GM06990 (cell line): ENCODE results near the gene USP44.

ENCODE experiments used
- DNase-seq: peaks from one replicate; pipeline ENCODE4 v3.0.0-alpha.2; 2011; ENCODE audit not compliant: insufficient read length; ENCODE audit errors: extremely low read depth
- H3K27me3 ChIP-seq: replicated peaks from 2 replicates; pipeline ENCODE4 v1.6.0; 2011; ENCODE audit warnings: low read length; ENCODE audit not compliant: control insufficient read depth, insufficient read depth
- H3K36me3 ChIP-seq: 2 replicates; pipeline ENCODE4 v1.5.1; 2011; ENCODE audit warnings: low read length; ENCODE audit not compliant: control insufficient read depth, insufficient read depth
- H3K4me3 ChIP-seq: replicated peaks from 2 replicates; pipeline ENCODE4 v1.5.1; 2011; ENCODE audit warnings: low read depth, mild to moderate bottlenecking, control low read depth, low read length
- TF ChIP-seq, protein P1 (sequence below): IDR thresholded peaks from 2 replicates; pipeline ENCODE4 v1.5.1; 2011; ENCODE audit warnings: low read length, control low read depth, mild to moderate bottlenecking, inconsistent platforms; ENCODE audit not compliant: insufficient read depth, poor library complexity, severe bottlenecking

USP44 gene

DNA sequence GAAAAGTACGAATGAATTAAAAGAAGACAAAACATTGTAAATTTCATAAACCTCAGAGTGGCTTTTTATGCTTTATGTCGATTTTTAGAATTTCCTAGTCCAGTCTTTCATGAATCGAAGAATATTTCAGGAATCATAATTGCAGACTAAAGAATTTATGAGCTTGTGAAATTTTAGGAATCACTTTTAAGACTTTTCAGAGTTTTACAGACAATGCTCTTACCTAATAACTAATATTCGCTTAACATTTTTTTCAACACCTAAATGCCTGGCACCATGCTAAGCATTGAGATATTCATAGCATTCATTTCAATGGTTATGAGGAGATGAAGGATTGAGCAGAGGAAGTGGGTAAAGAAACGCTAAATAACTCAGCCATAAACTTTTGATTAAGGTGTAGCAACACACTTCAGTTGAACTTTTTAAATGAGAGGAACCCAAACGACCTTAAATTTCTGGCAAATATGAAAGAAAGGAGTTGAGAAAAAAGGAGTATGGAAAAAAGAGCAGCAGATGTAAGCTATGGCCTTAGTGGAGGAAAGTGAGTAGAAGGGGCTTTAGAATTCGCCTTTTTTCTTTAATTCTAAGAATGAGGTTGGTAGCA lies 739 bp upstream of the USP44 start:
- no peaks in the 10 kb centered on the region for H3K27me3 ChIP-seq
- no peaks in the 10 kb centered on the region for H3K36me3 ChIP-seq
- no peak for DNase-seq
- H3K4me3 ChIP-seq, result no peak overlapping the region
- TF ChIP-seq, protein P1, sequence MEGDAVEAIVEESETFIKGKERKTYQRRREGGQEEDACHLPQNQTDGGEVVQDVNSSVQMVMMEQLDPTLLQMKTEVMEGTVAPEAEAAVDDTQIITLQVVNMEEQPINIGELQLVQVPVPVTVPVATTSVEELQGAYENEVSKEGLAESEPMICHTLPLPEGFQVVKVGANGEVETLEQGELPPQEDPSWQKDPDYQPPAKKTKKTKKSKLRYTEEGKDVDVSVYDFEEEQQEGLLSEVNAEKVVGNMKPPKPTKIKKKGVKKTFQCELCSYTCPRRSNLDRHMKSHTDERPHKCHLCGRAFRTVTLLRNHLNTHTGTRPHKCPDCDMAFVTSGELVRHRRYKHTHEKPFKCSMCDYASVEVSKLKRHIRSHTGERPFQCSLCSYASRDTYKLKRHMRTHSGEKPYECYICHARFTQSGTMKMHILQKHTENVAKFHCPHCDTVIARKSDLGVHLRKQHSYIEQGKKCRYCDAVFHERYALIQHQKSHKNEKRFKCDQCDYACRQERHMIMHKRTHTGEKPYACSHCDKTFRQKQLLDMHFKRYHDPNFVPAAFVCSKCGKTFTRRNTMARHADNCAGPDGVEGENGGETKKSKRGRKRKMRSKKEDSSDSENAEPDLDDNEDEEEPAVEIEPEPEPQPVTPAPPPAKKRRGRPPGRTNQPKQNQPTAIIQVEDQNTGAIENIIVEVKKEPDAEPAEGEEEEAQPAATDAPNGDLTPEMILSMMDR, result no peak

- Histone ChIP-seq H3K4me3 (no peak overlapping the region), H3K27me3 (no peaks in the 10 kb centered on the region), H3K36me3 (no peaks in the 10 kb centered on the region)
- DNase-seq, result no peak
- TF ChIP-seq, protein P1, result no peak
Observed at GRCh38 chr12:95549392-95550084, 1.7 kb downstream of the USP44 start.

DNA sequence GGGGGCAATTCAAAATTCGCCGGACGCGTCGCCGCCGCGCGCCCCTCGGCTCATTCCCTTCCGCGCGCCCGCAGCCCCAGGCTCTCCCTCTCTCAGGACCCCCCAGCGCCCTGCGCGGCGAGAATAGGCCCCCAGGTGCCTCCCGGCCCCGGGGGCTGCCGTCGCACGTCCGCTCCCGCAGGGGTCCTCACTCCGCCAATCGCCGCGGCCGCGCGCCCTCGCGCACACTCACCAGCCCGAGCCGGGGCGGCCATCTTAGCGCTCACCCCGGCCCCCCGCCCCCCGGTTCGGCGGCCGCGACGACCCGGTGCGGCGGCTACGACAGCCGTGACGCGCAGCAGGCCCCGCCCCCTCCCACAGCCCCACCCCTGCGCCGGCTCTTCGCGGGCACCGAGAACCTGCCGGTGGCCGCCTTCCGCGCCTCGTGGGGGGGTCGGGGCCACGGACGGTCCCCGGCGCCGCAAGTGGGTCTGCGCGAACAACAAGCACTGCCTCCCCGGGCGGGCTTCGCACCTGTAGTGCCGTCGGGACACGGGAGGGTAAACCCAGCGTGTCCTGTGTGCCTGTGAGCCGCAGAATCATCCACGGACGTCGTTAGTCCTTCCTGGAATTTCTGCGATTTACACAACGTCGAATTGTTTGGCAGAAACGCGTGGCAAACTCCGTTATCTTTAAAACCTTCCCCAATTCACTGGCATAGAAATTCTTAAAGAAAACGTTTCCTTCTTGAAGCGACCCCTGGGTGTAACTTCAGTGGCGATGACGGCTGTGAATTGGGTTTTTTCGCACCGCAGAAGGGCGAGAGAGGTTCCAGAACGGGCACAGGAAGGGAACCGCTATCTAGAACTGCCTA lies 2.5 kb downstream of the USP44 start:
- DNase-seq, result peak; percentile 13
- TF ChIP-seq, protein P1, result no peak
- Histone ChIP-seq H3K4me3 (no peak overlapping the region; the same call in none of the 2 replicates), H3K27me3 (no peaks in the 10 kb centered on the region), H3K36me3 (no peaks in the 10 kb centered on the region)

DNA sequence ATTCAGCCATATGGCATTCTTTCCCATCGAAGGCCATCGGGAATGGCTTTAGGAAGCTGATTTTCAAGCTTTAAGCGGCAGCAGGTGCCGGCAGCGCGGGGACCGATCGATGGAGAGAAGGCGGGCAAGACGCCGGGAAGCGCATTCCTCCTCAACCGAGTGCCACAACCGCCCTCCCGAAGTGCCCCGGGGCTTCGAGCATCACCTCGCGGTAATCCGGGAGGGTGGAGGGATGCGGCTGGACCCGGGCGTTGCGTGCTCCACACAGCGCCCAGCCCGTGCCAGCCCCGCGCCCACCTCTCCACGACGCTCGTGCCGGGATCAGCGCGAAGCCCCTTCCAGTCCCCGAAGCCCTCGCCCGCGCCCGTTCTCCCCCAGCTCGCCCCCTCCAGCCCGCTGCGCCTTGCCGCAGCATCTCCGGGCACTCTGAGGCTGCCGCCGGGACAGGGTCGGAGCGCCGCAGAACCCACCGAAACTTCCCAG lies 3.2 kb downstream of the USP44 start:
- H3K4me3 ChIP-seq, result no peak overlapping the region; the same call in 1 of the 2 replicates
- peak; percentile 10 for DNase-seq
- TF ChIP-seq, protein P1, result no peak
- no peaks in the 10 kb centered on the region for H3K36me3 ChIP-seq
- H3K27me3 ChIP-seq, result no peaks in the 10 kb centered on the region

DNA sequence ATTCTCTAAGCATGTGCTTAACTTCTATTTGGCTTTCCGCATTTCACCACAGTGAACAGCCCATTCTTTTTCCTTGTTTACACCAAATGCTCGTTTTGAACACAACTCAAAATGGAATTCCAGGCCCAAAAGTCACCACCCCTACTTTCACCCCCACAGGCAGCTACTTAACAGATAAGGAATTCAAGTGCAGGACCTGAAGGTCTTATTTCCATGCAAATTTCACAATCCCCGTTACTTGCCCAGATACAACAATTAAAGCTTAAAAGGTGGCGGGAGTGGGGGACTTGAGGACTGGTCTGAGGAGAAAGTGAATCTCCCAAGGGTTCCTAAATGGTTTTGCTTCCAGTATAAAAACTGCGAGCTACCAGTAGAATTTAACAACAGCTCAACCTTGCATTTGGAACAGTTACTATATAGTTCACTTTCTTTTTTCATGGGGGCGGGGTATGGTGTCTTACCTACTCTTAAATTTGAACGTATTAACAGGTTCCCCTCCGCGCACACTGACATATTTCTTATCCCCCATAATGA lies 3.7 kb downstream of the USP44 start:
- Histone ChIP-seq H3K27me3 (no peaks in the 10 kb centered on the region), H3K4me3 (no peak overlapping the region), H3K36me3 (no peaks in the 10 kb centered on the region)
- DNase-seq, result no peak
- TF ChIP-seq, protein P1, result no peak
